HCT116 (cell line): ENCODE data around the gene MNAT1. TPM values are rescaled to one million over a fixed set of nuclear protein-coding genes. Genes with fewer than 3 reads are reported as not detected.

Source experiments
- ATAC-seq: fragments of 200-7000 bp; cut with Tn5 transposase; 2 replicates; pipeline ENCODE4 v1.9.1; 2020; ENCODE audit warnings: mild to moderate bottlenecking, moderate library complexity
- BruUV-seq: library from RNA; stranded (reverse); fragments of 400-500 nt; replicated peaks from 2 replicates; lab custom pipeline; 2021; lab: Mats Ljungman, UMichigan
- CTCF ChIA-PET: fragments of 300-600 bp; sonication (Branson Sonifier 250); formaldehyde crosslinking; loops from one replicate; lab custom pipeline; 2021; ENCODE audit warnings: antibody characterized with exemption; lab: Charles Lee
- POLR2A ChIA-PET: fragments of 300-600, 350-600 bp; sonication (Branson Sonifier 250); formaldehyde crosslinking; loops from one replicate; lab custom pipeline; 2021; ENCODE audit warnings: antibody characterized with exemption; lab: Charles Lee
- RAD21 ChIA-PET, 2 experiments: fragments of 300-600 bp; sonication (Branson Sonifier 250); formaldehyde crosslinking; loops; one replicate each; lab custom pipeline; 2023; ENCODE audit warnings: low total read pairs in 2 of 2; ENCODE audit not compliant: uncharacterized antibody in 2 of 2, unreplicated experiment in 2 of 2, low non-redundant PET in 1 of 2; lab: Charles Lee
- DNase-seq: peaks from one replicate; pipeline ENCODE4 v3.0.0-alpha.2; 2010; ENCODE audit warnings: low read depth, low spot score
- H2AFZ ChIP-seq: fragments of 200-600 bp; shearing (Covaris generic), sonication (generic); 2 replicates; pipeline ENCODE4 v1.6.1; 2017; ENCODE audit warnings: low read depth, mixed run types, mixed read lengths, antibody characterized with exemption, low read length; ENCODE audit not compliant: poor library complexity, severe bottlenecking
- H3K27ac ChIP-seq: 2 replicates; pipeline ENCODE4 v1.5.1; 2012; ENCODE audit warnings: low read depth, low read length
- H3K27me3 ChIP-seq: fragments of 200-600 bp; sonication (generic); 2 replicates; pipeline ENCODE4 v1.6.1; 2016; ENCODE audit warnings: mixed run types, low read length, mixed read lengths; ENCODE audit not compliant: insufficient read depth
- H3K36me3 ChIP-seq, 2 experiments: fragments of 200-500 bp in 1 of 2; fragments of 200-600 bp in 1 of 2; sonication (Bioruptor generic) in 1 of 2; sonication (generic) in 1 of 2; 2 replicates each; pipeline versions ENCODE4 v1.5.1 to v1.6.1; 2014 to 2016; ENCODE audit warnings: low read length in 2 of 2, inconsistent platforms in 1 of 2, mixed read lengths in 1 of 2, mixed run types in 1 of 2; ENCODE audit not compliant: insufficient read depth in 2 of 2, control insufficient read depth in 1 of 2
- H3K4me1 ChIP-seq, 2 experiments: fragments of 200-600 bp in 1 of 2; sonication (generic) in 1 of 2; 2 replicates each; pipeline versions ENCODE4 v1.5.1 to v1.6.1; 2012 to 2017; ENCODE audit warnings: low read length in 2 of 2, inconsistent platforms in 1 of 2, mild to moderate bottlenecking in 1 of 2, mixed read lengths in 1 of 2, mixed run types in 1 of 2, moderate library complexity in 1 of 2; ENCODE audit not compliant: insufficient read depth in 2 of 2, control insufficient read depth in 1 of 2
- H3K4me2 ChIP-seq: fragments of 200-600 bp; sonication (generic); 2 replicates; pipeline ENCODE4 v1.6.1; 2017; ENCODE audit warnings: mixed run types, low read length, mixed read lengths
- H3K4me3 ChIP-seq, 2 experiments: fragments of 200-600 bp in 1 of 2; sonication (generic) in 1 of 2; replicated peaks in 1 of 2; 2 replicates each; pipeline ENCODE4 v1.5.1; 2011 to 2016; ENCODE audit warnings: low read length in 2 of 2, control low read depth in 1 of 2, low read depth in 1 of 2, mild to moderate bottlenecking in 1 of 2, mixed read lengths in 1 of 2, mixed run types in 1 of 2
- H3K79me2 ChIP-seq: fragments of 200-600 bp; sonication (generic); 2 replicates; pipeline ENCODE4 v1.6.1; 2017; ENCODE audit warnings: mild to moderate bottlenecking, mixed run types, low read length, moderate library complexity, mixed read lengths; ENCODE audit not compliant: insufficient read depth
- H3K9ac ChIP-seq: fragments of 200-600 bp; sonication (generic); 2 replicates; pipeline ENCODE4 v1.6.1; 2016; ENCODE audit warnings: low read length, mixed read lengths
- H3K9me2 ChIP-seq: fragments of 200-600 bp; sonication (generic), shearing (Covaris generic); 2 replicates; pipeline ENCODE4 v1.6.1; 2017; ENCODE audit warnings: mixed run types, mild to moderate bottlenecking, moderate library complexity; ENCODE audit not compliant: insufficient read depth
- H3K9me3 ChIP-seq, 2 experiments: fragments of 200-500 bp in 1 of 2; fragments of 200-600 bp in 1 of 2; sonication (Bioruptor generic) in 1 of 2; sonication (generic) in 1 of 2; 2 replicates each; pipeline ENCODE4 v1.6.1; 2014 to 2017; ENCODE audit warnings: low read length in 2 of 2, mixed read lengths in 2 of 2, inconsistent platforms in 1 of 2, low read depth in 1 of 2, mild to moderate bottlenecking in 1 of 2, mixed run types in 1 of 2, moderate library complexity in 1 of 2; ENCODE audit not compliant: control insufficient read depth in 1 of 2, insufficient read depth in 1 of 2
- H4K20me1 ChIP-seq: fragments of 200-600 bp; sonication (generic), shearing (Covaris generic); 2 replicates; pipeline ENCODE4 v1.6.1; 2017; ENCODE audit warnings: mixed run types, mild to moderate bottlenecking, moderate library complexity; ENCODE audit not compliant: insufficient read depth
- CBX3 ChIP-seq: IDR thresholded peaks from 2 replicates; pipeline ENCODE4 v1.6.1; 2012; ENCODE audit warnings: low read depth
- EGR1 ChIP-seq: IDR thresholded peaks from 2 replicates; pipeline ENCODE4 v1.6.1; 2012; ENCODE audit warnings: low read depth
- FOSL1 ChIP-seq: IDR thresholded peaks from 2 replicates; pipeline ENCODE4 v1.6.1; 2012; ENCODE audit warnings: low read depth
- JUND ChIP-seq: IDR thresholded peaks from 2 replicates; pipeline ENCODE4 v1.6.1; 2012
- MAX ChIP-seq: IDR thresholded peaks from 2 replicates; pipeline ENCODE4 v1.6.1; 2012
- ZNF274 ChIP-seq: fragments of 200-500 bp; sonication (Bioruptor generic); IDR thresholded peaks from 2 replicates; pipeline ENCODE4 v1.6.1; 2014; ENCODE audit warnings: mild to moderate bottlenecking, low read depth, low read length, inconsistent platforms
- intact Hi-C: fragments of 100-400 bp; cut with micrococcal nuclease; formaldehyde crosslinking; loops from 2 replicates; pipeline ENCODE4 v1.10.0; 2022
- total RNA-seq: library from RNA; stranded (reverse); gene quantifications from one replicate; pipeline ENCODE4 v1.2.1, GENCODE V29; 2021; ENCODE audit not compliant: unreplicated experiment

MNAT1 gene
- total RNA-seq, 1 experiment from 2014 or later: 49.3 TPM

DNA sequence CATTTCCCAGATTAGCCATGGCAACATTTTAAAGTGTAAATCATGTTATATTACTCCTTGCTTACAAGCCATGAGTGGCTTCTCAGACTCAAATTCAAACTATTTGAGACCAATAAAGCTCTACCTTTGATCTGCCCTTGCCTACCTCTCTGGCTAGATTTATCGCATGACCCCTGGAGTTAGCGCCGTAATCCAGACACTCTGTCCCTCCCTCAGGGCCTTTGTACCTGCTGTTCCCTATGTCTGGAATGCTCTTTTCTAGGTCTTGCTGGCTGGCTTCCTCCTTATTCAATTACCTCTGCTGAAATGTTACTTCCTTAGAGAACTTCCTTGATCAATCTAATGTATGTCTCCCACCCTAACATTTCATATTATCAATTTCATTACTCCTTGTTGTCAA, 26.7 kb upstream of the MNAT1 start:
- BruUV-seq: no TSS peak
- ATAC-seq (no peak), DNase-seq (no peak)
- intact Hi-C loops: no loop called here
- POLR2A ChIA-PET: no interaction called here
- no peaks in the 10 kb centered on the region for H4K20me1 ChIP-seq
- H3K9ac ChIP-seq: no peak overlapping the region
- H3K4me2 ChIP-seq: no peak overlapping the region
- no peaks in the 10 kb centered on the region for H3K9me2 ChIP-seq
- no peaks in the 10 kb centered on the region for H3K27me3 ChIP-seq
- RAD21 ChIA-PET: no interaction called here
- no peak for TF ChIP-seq EGR1
- TF ChIP-seq ZNF274: no peak
- TF ChIP-seq JUND: no peak
- TF ChIP-seq FOSL1: no peak
- TF ChIP-seq CBX3: no peak
- H3K27ac ChIP-seq: no peak overlapping the region
- no peak overlapping the region for H3K4me3 ChIP-seq
- no peaks in the 10 kb centered on the region for H3K9me3 ChIP-seq
- H2AFZ ChIP-seq: no peak overlapping the region
- H3K79me2 ChIP-seq: 0 out of 2 replicates have a peak, but pooled peaks cover 3% of the 10 kb centered on the region
- H3K36me3 ChIP-seq: peaks cover 0 to 2% of the 10 kb centered on the region in 2 experiments; a peak in 2 of 4 replicates
- CTCF ChIA-PET: no interaction called here
- no peaks in the 10 kb centered on the region for H3K4me1 ChIP-seq

- POLR2A ChIA-PET: no interaction called here
These were observed 24.1 kb upstream of the MNAT1 start for GRCh38 chr14:60710494-60710893.

More at GRCh38 chr14:60710494-60710893, 24.1 kb upstream of the MNAT1 start:
- ChIA-PET CTCF (no interaction called here), RAD21 (no interaction called here)
- Histone ChIP-seq H3K9me2 (no peaks in the 10 kb centered on the region), H3K79me2 (0 out of 2 replicates have a peak, but pooled peaks cover 10% of the 10 kb centered on the region), H3K27me3 (no peaks in the 10 kb centered on the region), H3K4me2 (no peak overlapping the region), H3K9ac (no peak overlapping the region), H3K4me3 (no peak overlapping the region), H2AFZ (no peak overlapping the region), H4K20me1 (no peaks in the 10 kb centered on the region), H3K9me3 (no peaks in the 10 kb centered on the region), H3K36me3 (peaks cover 7 to 14% of the 10 kb centered on the region in 2 experiments; a peak in 2 of 4 replicates), H3K27ac (no peak overlapping the region), H3K4me1 (no peaks in the 10 kb centered on the region)
- TF ChIP-seq MAX: no peak
- ATAC-seq: no peak
- intact Hi-C loops: no loop called here
- BruUV-seq: no TSS peak
- no peak for DNase-seq
